ENCODE data around the gene NUP205.

DNA sequence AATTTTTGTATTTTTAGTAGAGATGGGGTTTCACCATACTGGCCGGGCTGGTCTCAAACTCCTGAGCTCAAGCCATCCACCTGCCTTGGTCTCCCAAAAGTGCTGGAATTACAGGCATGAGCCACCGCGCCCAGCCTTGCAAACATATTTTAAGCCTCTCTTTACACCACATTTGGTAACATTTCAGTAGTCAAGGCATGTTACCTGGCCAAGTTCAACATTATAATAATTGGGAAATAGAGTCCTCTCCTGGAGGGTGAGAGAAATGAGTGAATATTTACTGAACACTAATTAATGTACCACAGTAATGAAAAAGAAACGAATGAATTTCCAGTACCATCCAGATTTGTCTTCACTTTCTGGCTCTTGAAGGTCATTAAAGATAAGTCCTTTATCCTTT lies 37.8 kb upstream of the NUP205 start:
- TF ChIP-seq, protein P1, sequence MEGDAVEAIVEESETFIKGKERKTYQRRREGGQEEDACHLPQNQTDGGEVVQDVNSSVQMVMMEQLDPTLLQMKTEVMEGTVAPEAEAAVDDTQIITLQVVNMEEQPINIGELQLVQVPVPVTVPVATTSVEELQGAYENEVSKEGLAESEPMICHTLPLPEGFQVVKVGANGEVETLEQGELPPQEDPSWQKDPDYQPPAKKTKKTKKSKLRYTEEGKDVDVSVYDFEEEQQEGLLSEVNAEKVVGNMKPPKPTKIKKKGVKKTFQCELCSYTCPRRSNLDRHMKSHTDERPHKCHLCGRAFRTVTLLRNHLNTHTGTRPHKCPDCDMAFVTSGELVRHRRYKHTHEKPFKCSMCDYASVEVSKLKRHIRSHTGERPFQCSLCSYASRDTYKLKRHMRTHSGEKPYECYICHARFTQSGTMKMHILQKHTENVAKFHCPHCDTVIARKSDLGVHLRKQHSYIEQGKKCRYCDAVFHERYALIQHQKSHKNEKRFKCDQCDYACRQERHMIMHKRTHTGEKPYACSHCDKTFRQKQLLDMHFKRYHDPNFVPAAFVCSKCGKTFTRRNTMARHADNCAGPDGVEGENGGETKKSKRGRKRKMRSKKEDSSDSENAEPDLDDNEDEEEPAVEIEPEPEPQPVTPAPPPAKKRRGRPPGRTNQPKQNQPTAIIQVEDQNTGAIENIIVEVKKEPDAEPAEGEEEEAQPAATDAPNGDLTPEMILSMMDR (IDR thresholded peaks at IDR 0.05) = no peak
- no peak for TF ChIP-seq POLR2A (IDR thresholded peaks at IDR 0.05)

All from adrenal gland (tissue), 5 donors.